ENCODE data around the gene SLC44A5.

Gene SLC44A5

GRCh38 chr1:75550559-75550958 lies 60.4 kb downstream of the SLC44A5 start:
- no peak for TF ChIP-seq USF1 (IDR thresholded peaks at IDR 0.05)

- TF ChIP-seq REST (IDR thresholded peaks at IDR 0.05; ENCODE audit: low read depth), result no peak
- no peak for TF ChIP-seq USF1 (IDR thresholded peaks at IDR 0.05)
- TF ChIP-seq EGR1 (IDR thresholded peaks at IDR 0.05), result no peak
- TF ChIP-seq TEAD4 (IDR thresholded peaks at IDR 0.05), result no peak
- no peak for TF ChIP-seq ZBTB7A (IDR thresholded peaks at IDR 0.05; ENCODE audit: low read depth)
- no peak for TF ChIP-seq CEBPB (IDR thresholded peaks at IDR 0.05)
- no peak for TF ChIP-seq NFIC (IDR thresholded peaks at IDR 0.05)
- TF ChIP-seq RAD21 (IDR thresholded peaks at IDR 0.05; ENCODE audit: low read depth), result no peak
- TF ChIP-seq MAX (IDR thresholded peaks at IDR 0.05), result no peak
- TF ChIP-seq FOXM1 (IDR thresholded peaks at IDR 0.05; ENCODE audit: borderline replicate concordance, low read depth), result no peak
These were observed 62.0 kb downstream of the SLC44A5 start for GRCh38 chr1:75548721-75549480.

GRCh38 chr1:75543705-75544104 lies 67.2 kb downstream of the SLC44A5 start:
- TF ChIP-seq EGR1 (IDR thresholded peaks at IDR 0.05) (no peak), EP300 (IDR thresholded peaks at IDR 0.05; ENCODE audit: borderline replicate concordance) (no peak), RAD21 (IDR thresholded peaks at IDR 0.05; ENCODE audit: low read depth) (no peak), MAX (IDR thresholded peaks at IDR 0.05) (no peak), TEAD4 (IDR thresholded peaks at IDR 0.05) (no peak), REST (IDR thresholded peaks at IDR 0.05; ENCODE audit: low read depth) (no peak), TAF1 (IDR thresholded peaks at IDR 0.05; ENCODE audit: low read depth) (no peak), TCF12 (IDR thresholded peaks at IDR 0.05; ENCODE audit: low read depth) (no peak), CEBPB (IDR thresholded peaks at IDR 0.05) (no peak), FOXM1 (IDR thresholded peaks at IDR 0.05; ENCODE audit: borderline replicate concordance, low read depth) (no peak), ZBTB7A (IDR thresholded peaks at IDR 0.05; ENCODE audit: low read depth) (no peak), NFIC (IDR thresholded peaks at IDR 0.05) (no peak), YY1 (IDR thresholded peaks at IDR 0.05; ENCODE audit: low read depth) (no peak), CREB1 (IDR thresholded peaks at IDR 0.05; ENCODE audit: low read depth) (no peak), USF1 (IDR thresholded peaks at IDR 0.05) (no peak)

GRCh38 chr1:75542818-75543570 lies 67.9 kb downstream of the SLC44A5 start:
- TF ChIP-seq ZBTB7A (IDR thresholded peaks at IDR 0.05; ENCODE audit: low read depth), result no peak
- TF ChIP-seq EP300 (IDR thresholded peaks at IDR 0.05; ENCODE audit: borderline replicate concordance), result no peak
- no peak for TF ChIP-seq MAX (IDR thresholded peaks at IDR 0.05)

- TF ChIP-seq ZBTB7A (IDR thresholded peaks at IDR 0.05; ENCODE audit: low read depth) (no peak), YY1 (IDR thresholded peaks at IDR 0.05; ENCODE audit: low read depth) (no peak), EGR1 (IDR thresholded peaks at IDR 0.05) (no peak), MAX (IDR thresholded peaks at IDR 0.05) (no peak)
These were observed 71.4 kb downstream of the SLC44A5 start for GRCh38 chr1:75539230-75540116.

All from Ishikawa (cell line).